HepG2 (cell line): ENCODE results near the gene ANKS1B. TPM values are rescaled to one million over a fixed set of nuclear protein-coding genes. Genes with fewer than 3 reads are reported as not detected.
"Not testable (repeated sequence)": the region's sequence is repeated elsewhere in the genome, so short reads cannot be mapped to it uniquely, and the experiment has no call there.

Experiments used
- ATAC-seq: fragments of 200-7000 bp; cut with Tn5 transposase; 3 replicates; pipeline ENCODE4 v1.9.1; 2020; ENCODE audit warnings: mild to moderate bottlenecking, moderate library complexity
- BruUV-seq: library from RNA; stranded (reverse); fragments of 400-500 nt; replicated peaks from 2 replicates; lab custom pipeline; 2021; lab: Mats Ljungman, UMichigan
- CTCF ChIA-PET: fragments of 300-600 bp; formaldehyde crosslinking; extraction: SDS; loops from one replicate; lab custom pipeline; 2021; ENCODE audit warnings: low total read pairs, inconsistent platforms, low intra/inter-chr PET ratio; lab: Yijun Ruan, JAX
- POLR2A ChIA-PET: fragments of 350-600 bp; sonication (Branson Sonifier 250); formaldehyde crosslinking; loops from one replicate; lab custom pipeline; 2020; ENCODE audit warnings: antibody characterized with exemption, inconsistent platforms; lab: Yijun Ruan, JAX
- DNase-seq: peaks from one replicate; pipeline ENCODE4 v3.0.0-alpha.2; 2015; ENCODE audit warnings: low spot score
- FAIRE-seq: peaks from 3 replicates; lab custom pipeline; 2011; peaks lifted over from hg19 to GRCh38; lab: Jason Lieb, UNC
- H2AFZ ChIP-seq: one replicate; pipeline ENCODE4 v1.6.1; 2011; ENCODE audit warnings: low read length, inconsistent platforms
- H3K27ac ChIP-seq: fragments of 300-600 bp; 3 replicates; pipeline ENCODE4 v1.8.0; 2011; ENCODE audit warnings: mixed run types, mild to moderate bottlenecking, mixed read lengths, low read length, inconsistent platforms; ENCODE audit not compliant: insufficient read depth; ENCODE audit errors: extremely low read length
- H3K27me3 ChIP-seq, 2 experiments: fragments of 200-600 bp in 1 of 2; 2 replicates in 1 of 2; 3 replicates in 1 of 2; pipeline versions ENCODE4 v1.6.0 to v1.8.0; 2011; ENCODE audit warnings: low read length in 2 of 2, mild to moderate bottlenecking in 2 of 2, moderate library complexity in 2 of 2, inconsistent platforms in 1 of 2; ENCODE audit not compliant: insufficient read depth in 2 of 2, control insufficient read depth in 1 of 2
- H3K36me3 ChIP-seq, 2 experiments: fragments of 200-600 bp in 1 of 2; replicated peaks in 1 of 2; 2 replicates in 1 of 2; 3 replicates in 1 of 2; pipeline versions ENCODE4 v1.5.1 to v1.8.0; 2011; ENCODE audit warnings: low read length in 2 of 2, inconsistent platforms in 1 of 2; ENCODE audit not compliant: insufficient read depth in 2 of 2, control insufficient read depth in 1 of 2
- H3K4me1 ChIP-seq: 2 replicates; pipeline ENCODE4 v1.5.1; 2012; ENCODE audit warnings: low read length, inconsistent platforms; ENCODE audit not compliant: insufficient read depth
- H3K4me2 ChIP-seq: 2 replicates; pipeline ENCODE4 v1.6.0; 2011; ENCODE audit warnings: low read depth, low read length, inconsistent platforms
- H3K4me3 ChIP-seq, 3 experiments: fragments of 200-600 bp in 1 of 3; sonication (generic), shearing (Covaris generic) in 1 of 3; replicated peaks in 1 of 3; 2 replicates each; pipeline ENCODE4 v1.5.1; 2011 to 2016; ENCODE audit warnings: low read length in 3 of 3, inconsistent platforms in 2 of 3, low read depth in 2 of 3, mild to moderate bottlenecking in 2 of 3, control low read depth in 1 of 3, mixed read lengths in 1 of 3; ENCODE audit not compliant: insufficient read depth in 1 of 3
- H3K79me2 ChIP-seq: one replicate; pipeline ENCODE4 v1.6.1; 2011; ENCODE audit warnings: low read length, inconsistent platforms; ENCODE audit not compliant: insufficient read depth
- H3K9ac ChIP-seq: 2 replicates; pipeline ENCODE4 v1.6.0; 2011; ENCODE audit warnings: mild to moderate bottlenecking, low read depth, low read length, inconsistent platforms; ENCODE audit not compliant: insufficient read depth
- H3K9me3 ChIP-seq: 2 replicates; pipeline ENCODE4 v1.5.1; 2012; ENCODE audit warnings: mild to moderate bottlenecking, low read length
- H4K20me1 ChIP-seq: 2 replicates; pipeline ENCODE4 v1.6.0; 2011; ENCODE audit warnings: inconsistent platforms, mild to moderate bottlenecking, low read length, moderate library complexity; ENCODE audit not compliant: insufficient read depth
- EHMT2 ChIP-seq: fragments of 200-600 bp; sonication (generic); IDR thresholded peaks from 2 replicates; pipeline ENCODE4 v1.7.0; 2017; ENCODE audit warnings: antibody characterized with exemption, low read depth, low read length, borderline replicate concordance
- NFKBIZ ChIP-seq: IDR thresholded peaks from 2 replicates; pipeline ENCODE4 v1.6.1; 2018; ENCODE audit warnings: missing genetic modification reagents, missing compliant biosample characterization
- WGBS: methylation state at CpG from one replicate; pipeline ENCODE4 v1.1.6; 2017; ENCODE audit warnings: low lambda C conversion rate; 5-methylcytosine and 5-hydroxymethylcytosine counted together
- in situ Hi-C: cut with HindIII; loops from 2 replicates; pipeline ENCODE4 v1.10.0; 2017; ENCODE audit warnings: low pct_unique_long_range_greater_than_20kb; ENCODE audit not compliant: extremely low pct_ligation_motif_present
- intact Hi-C: fragments of 100-400 bp; cut with micrococcal nuclease; formaldehyde crosslinking; loops from one replicate; pipeline ENCODE4 v1.10.0; 2022; ENCODE audit not compliant: unreplicated experiment
- polyA plus RNA-seq, 8 experiments: library from polyadenylated mRNA; depleted of rRNA in 3 of 8; stranded (reverse) in 7 of 8; unstranded in 1 of 8; fragments of >200 nt; fragmentation: Illumina TruSeq in 4 of 8; extraction: Trizol in 4 of 8; gene quantifications; 2 replicates each; pipeline versions ENCODE4 v1.2.1 to v1.2.3, GENCODE V29; 2011 to 2016; ENCODE audit warnings: low read depth in 4 of 8, missing spikeins in 1 of 8, mixed read lengths in 1 of 8; ENCODE audit not compliant: insufficient read depth in 1 of 8
- total RNA-seq, 5 experiments: library from RNA; depleted of rRNA; stranded (reverse); fragments of >200 nt; fragmentation: Illumina TruSeq; extraction: Trizol; gene quantifications; 2 replicates each; pipeline ENCODE4 v1.2.3, GENCODE V29; 2016; ENCODE audit warnings: low read depth in 1 of 5
- TF ChIP-seq, protein P1 (sequence below): sonication (generic); formaldehyde crosslinking; IDR thresholded peaks from one replicate; pipeline ENCODE4 v1.5.1; 2020; ENCODE audit warnings: mild to moderate bottlenecking, missing genetic modification reagents; ENCODE audit errors: not compliant biosample characterization

ANKS1B gene
- total and polyA plus RNA-seq, 2 of the 13 experiments (the other 11 are each of a cell fraction or from before 2014, with no cell fraction given): 0.15 TPM; not detected in 1

DNA sequence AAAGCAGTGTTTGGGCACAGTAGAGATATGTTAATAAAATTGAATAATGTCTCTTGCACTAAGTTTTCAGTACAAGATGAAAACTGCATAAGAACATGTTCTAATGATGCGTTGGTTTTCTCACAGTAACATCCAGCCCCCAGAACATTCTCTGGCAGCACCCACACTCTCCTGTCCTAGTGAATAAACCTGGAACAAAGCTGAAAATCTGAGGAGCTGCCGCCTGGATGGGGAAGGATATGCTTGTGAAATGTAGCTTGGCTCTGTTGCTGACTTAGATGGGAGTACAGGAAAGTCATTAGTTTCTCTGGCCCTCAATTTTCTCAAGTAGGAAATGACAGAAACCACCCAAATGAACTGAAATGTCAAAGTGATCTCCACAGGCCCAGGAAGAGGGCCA, 1015.8 kb downstream of the ANKS1B start (continued):
- TF ChIP-seq, protein P1, sequence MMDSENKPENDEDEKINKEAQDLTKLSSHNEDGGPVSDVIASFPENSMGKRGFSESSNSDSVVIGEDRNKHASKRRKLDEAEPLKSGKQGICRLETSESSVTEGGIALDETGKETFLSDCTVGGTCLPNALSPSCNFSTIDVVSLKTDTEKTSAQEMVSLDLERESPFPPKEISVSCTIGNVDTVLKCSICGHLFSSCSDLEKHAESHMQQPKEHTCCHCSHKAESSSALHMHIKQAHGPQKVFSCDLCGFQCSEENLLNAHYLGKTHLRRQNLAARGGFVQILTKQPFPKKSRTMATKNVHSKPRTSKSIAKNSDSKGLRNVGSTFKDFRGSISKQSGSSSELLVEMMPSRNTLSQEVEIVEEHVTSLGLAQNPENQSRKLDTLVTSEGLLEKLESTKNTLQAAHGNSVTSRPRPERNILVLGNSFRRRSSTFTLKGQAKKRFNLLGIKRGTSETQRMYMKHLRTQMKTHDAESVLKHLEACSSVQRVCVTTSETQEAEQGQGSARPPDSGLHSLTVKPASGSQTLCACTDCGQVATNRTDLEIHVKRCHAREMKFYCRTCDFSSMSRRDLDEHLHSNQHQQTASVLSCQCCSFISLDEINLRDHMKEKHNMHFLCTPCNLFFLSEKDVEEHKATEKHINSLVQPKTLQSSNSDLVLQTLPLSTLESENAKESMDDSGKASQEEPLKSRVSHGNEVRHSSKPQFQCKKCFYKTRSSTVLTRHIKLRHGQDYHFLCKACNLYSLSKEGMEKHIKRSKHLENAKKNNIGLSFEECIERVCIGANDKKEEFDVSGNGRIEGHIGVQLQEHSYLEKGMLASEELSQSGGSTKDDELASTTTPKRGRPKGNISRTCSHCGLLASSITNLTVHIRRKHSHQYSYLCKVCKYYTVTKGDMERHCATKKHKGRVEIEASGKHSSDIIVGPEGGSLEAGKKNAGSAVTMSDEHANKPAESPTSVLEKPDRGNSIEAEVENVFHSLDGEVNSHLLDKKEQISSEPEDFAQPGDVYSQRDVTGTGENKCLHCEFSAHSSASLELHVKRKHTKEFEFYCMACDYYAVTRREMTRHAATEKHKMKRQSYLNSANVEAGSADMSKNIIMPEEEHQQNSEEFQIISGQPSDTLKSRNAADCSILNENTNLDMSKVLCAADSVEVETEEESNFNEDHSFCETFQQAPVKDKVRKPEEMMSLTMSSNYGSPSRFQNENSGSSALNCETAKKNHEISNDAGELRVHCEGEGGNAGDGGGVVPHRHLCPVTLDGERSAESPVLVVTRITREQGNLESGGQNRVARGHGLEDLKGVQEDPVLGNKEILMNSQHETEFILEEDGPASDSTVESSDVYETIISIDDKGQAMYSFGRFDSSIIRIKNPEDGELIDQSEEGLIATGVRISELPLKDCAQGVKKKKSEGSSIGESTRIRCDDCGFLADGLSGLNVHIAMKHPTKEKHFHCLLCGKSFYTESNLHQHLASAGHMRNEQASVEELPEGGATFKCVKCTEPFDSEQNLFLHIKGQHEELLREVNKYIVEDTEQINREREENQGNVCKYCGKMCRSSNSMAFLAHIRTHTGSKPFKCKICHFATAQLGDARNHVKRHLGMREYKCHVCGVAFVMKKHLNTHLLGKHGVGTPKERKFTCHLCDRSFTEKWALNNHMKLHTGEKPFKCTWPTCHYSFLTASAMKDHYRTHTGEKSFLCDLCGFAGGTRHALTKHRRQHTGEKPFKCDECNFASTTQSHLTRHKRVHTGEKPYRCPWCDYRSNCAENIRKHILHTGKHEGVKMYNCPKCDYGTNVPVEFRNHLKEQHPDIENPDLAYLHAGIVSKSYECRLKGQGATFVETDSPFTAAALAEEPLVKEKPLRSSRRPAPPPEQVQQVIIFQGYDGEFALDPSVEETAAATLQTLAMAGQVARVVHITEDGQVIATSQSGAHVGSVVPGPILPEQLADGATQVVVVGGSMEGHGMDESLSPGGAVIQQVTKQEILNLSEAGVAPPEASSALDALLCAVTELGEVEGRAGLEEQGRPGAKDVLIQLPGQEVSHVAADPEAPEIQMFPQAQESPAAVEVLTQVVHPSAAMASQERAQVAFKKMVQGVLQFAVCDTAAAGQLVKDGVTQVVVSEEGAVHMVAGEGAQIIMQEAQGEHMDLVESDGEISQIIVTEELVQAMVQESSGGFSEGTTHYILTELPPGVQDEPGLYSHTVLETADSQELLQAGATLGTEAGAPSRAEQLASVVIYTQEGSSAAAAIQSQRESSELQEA (CRISPR knock-in tag): no peak
- TF ChIP-seq EHMT2: no peak
- TF ChIP-seq NFKBIZ (CRISPR knock-in tag): no peak

DNA sequence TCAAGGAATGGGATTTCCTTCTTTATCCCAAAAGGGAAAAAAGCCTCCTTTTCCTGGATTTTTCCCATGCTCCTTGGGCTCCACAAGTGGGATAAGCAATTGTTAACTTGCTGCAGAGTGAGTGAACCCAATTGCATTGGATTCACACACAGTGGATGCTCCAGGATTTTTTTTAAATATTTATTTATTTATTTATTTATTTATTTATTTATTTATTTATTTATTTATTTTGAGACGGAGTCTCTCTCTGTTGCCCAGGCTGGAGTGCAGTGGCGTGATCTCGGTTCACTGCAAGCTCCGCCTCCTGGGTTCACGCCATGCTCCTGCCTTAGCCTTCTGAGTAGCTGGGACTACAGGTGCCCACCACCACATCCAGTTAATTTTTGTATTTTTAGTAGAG, 1027.6 kb downstream of the ANKS1B start:
- H3K9me3 ChIP-seq, H2AFZ ChIP-seq, H3K4me1 ChIP-seq, H3K4me3 ChIP-seq, BruUV-seq, H3K9ac ChIP-seq, H3K36me3 ChIP-seq, H3K27ac ChIP-seq, in situ Hi-C loops, intact Hi-C loops, H4K20me1 ChIP-seq, H3K4me2 ChIP-seq, DNase-seq, H3K79me2 ChIP-seq, H3K27me3 ChIP-seq, POLR2A ChIA-PET, FAIRE-seq, ATAC-seq, CTCF ChIA-PET: not testable (repeated sequence)
- WGBS: 65% methylated on average over 5 of the region's 5 CpGs
